K562 (cell line): Measurements from ENCODE around the gene GNB2. TPM values are rescaled to one million over a fixed set of nuclear protein-coding genes. Genes with fewer than 3 reads are reported as not detected.

Source experiments
- ELF2 ChIP-seq: fragments of 250-450 bp; sonication (Bioruptor Pico); IDR thresholded peaks from 2 replicates; pipeline ENCODE4 v1.5.0; 2021; ENCODE audit warnings: mild to moderate bottlenecking
- ETV5 ChIP-seq: sonication (generic); formaldehyde crosslinking; IDR thresholded peaks from 2 replicates; pipeline ENCODE4 v1.4.0; 2020; ENCODE audit warnings: low read depth, mild to moderate bottlenecking, missing genetic modification reagents
- HMG20A ChIP-seq: fragments of 450-650 bp; formaldehyde crosslinking; conservative IDR thresholded peaks from 2 replicates; pipeline ENCODE4 v1.4.0; 2020; ENCODE audit warnings: mild to moderate bottlenecking, mixed read lengths
- PHF8 ChIP-seq: fragments of 200-600 bp; sonication (generic); IDR thresholded peaks from 2 replicates; pipeline ENCODE4 v1.6.1; 2012; ENCODE audit warnings: mixed run types, mild to moderate bottlenecking, inconsistent platforms, low read length, moderate library complexity, borderline replicate concordance
- STAT5B ChIP-seq: fragments of 250-450 bp; sonication (Bioruptor Pico); IDR thresholded peaks from 2 replicates; pipeline ENCODE4 v1.8.0; 2021; ENCODE audit warnings: mild to moderate bottlenecking, inconsistent platforms
- TEAD1 ChIP-seq, 2 experiments: fragments of 450-650 bp in 1 of 2; sonication (generic) in 1 of 2; formaldehyde crosslinking; IDR thresholded peaks; 2 replicates each; pipeline versions ENCODE4 v1.4.0 to v1.8.0; 2020 to 2022; ENCODE audit warnings: mild to moderate bottlenecking in 2 of 2, missing genetic modification reagents in 1 of 2
- THAP7 ChIP-seq: fragments of 250-450 bp; sonication (Bioruptor Pico); IDR thresholded peaks from 2 replicates; pipeline ENCODE4 v1.5.0; 2021
- TRIM24 ChIP-seq, 2 experiments: fragments of 450-650 bp; IDR thresholded peaks; 2 replicates each; pipeline ENCODE4 v1.6.1; 2016
- ZNF134 ChIP-seq: fragments of 250-450 bp; sonication (Bioruptor Pico); conservative IDR thresholded peaks from 2 replicates; pipeline ENCODE4 v1.4.0; 2020
- ZNF232 ChIP-seq: sonication (generic); formaldehyde crosslinking; IDR thresholded peaks from 2 replicates; pipeline ENCODE4 v1.8.0; 2022; ENCODE audit warnings: mild to moderate bottlenecking, missing genetic modification reagents
- ZNF407 ChIP-seq: fragments of 450-650 bp; IDR thresholded peaks from 2 replicates; pipeline ENCODE4 v1.6.1; 2016; ENCODE audit warnings: low read depth
- polyA plus RNA-seq, 8 experiments: library from polyadenylated mRNA; depleted of rRNA in 4 of 8; stranded (reverse) in 5 of 8; unstranded in 3 of 8; fragments of >200 nt; fragmentation: Nextera tagmentation in 2 of 8; fragmentation: Illumina TruSeq in 1 of 8; extraction: Ambion mirVana in 2 of 8; extraction: Trizol in 1 of 8; gene quantifications; 2 replicates each; pipeline versions ENCODE4 v1.2.1 to v1.2.3, GENCODE V29; 2011 to 2014; ENCODE audit warnings: inconsistent platforms in 1 of 8, missing spikeins in 1 of 8
- total RNA-seq, 7 experiments: library from RNA; depleted of rRNA in 6 of 7; stranded (reverse); fragments of >200 nt in 6 of 7; fragmentation: Illumina TruSeq in 2 of 7; extraction: Trizol in 2 of 7; gene quantifications; 2 replicates each; pipeline versions ENCODE4 v1.2.1 to v1.2.3, GENCODE V29; 2011 to 2021; ENCODE audit warnings: low replicate concordance in 1 of 7
- TF ChIP-seq, protein P1 (sequence below), 2 experiments: fragments of 450-650 bp; conservative IDR thresholded peaks; 2 replicates each; pipeline ENCODE4 v1.6.1; 2017; ENCODE audit warnings: mild to moderate bottlenecking in 2 of 2, moderate library complexity in 2 of 2
- TF ChIP-seq, protein P2 (sequence below): fragments of 250-450 bp; sonication (Bioruptor Pico); IDR thresholded peaks from 2 replicates; pipeline ENCODE4 v1.8.0; 2021; ENCODE audit warnings: mild to moderate bottlenecking, moderate library complexity
- TF ChIP-seq, protein P3 (sequence below): sonication (generic); formaldehyde crosslinking; IDR thresholded peaks from 2 replicates; pipeline ENCODE4 v1.8.1; 2023; ENCODE audit warnings: mild to moderate bottlenecking, missing genetic modification reagents

The GNB2 gene
- total and polyA plus RNA-seq, 9 of the 15 experiments (the other 6 are each of a cell fraction or from before 2014, with no cell fraction given) = 0.65 to 320 (median 104) TPM

- TF ChIP-seq ETV5 (CRISPR knock-in tag) (no peak), ZNF232 (CRISPR knock-in tag) (no peak), PHF8 (no peak; the same call in 1 of the 2 replicates), ZNF407 (no peak), STAT5B (no peak), ELF2 (CRISPR knock-in tag) (no peak), HMG20A (CRISPR knock-in tag) (no peak), THAP7 (CRISPR knock-in tag) (no peak), TRIM24 (IDR thresholded peaks at IDR 0.05) (no peak), ZNF134 (no peak), TEAD1 (CRISPR knock-in tag; IDR thresholded peaks at IDR 0.05) (no peak)
- TF ChIP-seq, protein P1, sequence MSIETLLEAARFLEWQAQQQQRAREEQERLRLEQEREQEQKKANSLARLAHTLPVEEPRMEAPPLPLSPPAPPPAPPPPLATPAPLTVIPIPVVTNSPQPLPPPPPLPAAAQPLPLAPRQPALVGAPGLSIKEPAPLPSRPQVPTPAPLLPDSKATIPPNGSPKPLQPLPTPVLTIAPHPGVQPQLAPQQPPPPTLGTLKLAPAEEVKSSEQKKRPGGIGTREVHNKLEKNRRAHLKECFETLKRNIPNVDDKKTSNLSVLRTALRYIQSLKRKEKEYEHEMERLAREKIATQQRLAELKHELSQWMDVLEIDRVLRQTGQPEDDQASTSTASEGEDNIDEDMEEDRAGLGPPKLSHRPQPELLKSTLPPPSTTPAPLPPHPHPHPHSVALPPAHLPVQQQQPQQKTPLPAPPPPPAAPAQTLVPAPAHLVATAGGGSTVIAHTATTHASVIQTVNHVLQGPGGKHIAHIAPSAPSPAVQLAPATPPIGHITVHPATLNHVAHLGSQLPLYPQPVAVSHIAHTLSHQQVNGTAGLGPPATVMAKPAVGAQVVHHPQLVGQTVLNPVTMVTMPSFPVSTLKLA (conservative IDR thresholded peaks at IDR 0.05) = peak in 1 of 2 experiments; percentile 23; a peak in 1 of 4 replicates
- TF ChIP-seq, protein P2, sequence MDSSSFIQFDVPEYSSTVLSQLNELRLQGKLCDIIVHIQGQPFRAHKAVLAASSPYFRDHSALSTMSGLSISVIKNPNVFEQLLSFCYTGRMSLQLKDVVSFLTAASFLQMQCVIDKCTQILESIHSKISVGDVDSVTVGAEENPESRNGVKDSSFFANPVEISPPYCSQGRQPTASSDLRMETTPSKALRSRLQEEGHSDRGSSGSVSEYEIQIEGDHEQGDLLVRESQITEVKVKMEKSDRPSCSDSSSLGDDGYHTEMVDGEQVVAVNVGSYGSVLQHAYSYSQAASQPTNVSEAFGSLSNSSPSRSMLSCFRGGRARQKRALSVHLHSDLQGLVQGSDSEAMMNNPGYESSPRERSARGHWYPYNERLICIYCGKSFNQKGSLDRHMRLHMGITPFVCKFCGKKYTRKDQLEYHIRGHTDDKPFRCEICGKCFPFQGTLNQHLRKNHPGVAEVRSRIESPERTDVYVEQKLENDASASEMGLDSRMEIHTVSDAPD (CRISPR knock-in tag) = no peak
- TF ChIP-seq, protein P3, sequence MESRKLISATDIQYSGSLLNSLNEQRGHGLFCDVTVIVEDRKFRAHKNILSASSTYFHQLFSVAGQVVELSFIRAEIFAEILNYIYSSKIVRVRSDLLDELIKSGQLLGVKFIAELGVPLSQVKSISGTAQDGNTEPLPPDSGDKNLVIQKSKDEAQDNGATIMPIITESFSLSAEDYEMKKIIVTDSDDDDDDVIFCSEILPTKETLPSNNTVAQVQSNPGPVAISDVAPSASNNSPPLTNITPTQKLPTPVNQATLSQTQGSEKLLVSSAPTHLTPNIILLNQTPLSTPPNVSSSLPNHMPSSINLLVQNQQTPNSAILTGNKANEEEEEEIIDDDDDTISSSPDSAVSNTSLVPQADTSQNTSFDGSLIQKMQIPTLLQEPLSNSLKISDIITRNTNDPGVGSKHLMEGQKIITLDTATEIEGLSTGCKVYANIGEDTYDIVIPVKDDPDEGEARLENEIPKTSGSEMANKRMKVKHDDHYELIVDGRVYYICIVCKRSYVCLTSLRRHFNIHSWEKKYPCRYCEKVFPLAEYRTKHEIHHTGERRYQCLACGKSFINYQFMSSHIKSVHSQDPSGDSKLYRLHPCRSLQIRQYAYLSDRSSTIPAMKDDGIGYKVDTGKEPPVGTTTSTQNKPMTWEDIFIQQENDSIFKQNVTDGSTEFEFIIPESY (CRISPR knock-in tag) = peak; percentile 62
These were observed 44.3 kb upstream of the GNB2 start (continued) for GRCh38 chr7:100629117-100629716.
